DND-41 (cell line): ENCODE measurements around the gene TRAM2.

Experiments used
- CTCF ChIP-seq: IDR thresholded peaks from 2 replicates; pipeline ENCODE4 v1.5.1; 2012; ENCODE audit warnings: borderline replicate concordance, low read length, moderate library complexity, mild to moderate bottlenecking; ENCODE audit not compliant: poor library complexity, severe bottlenecking; ENCODE audit errors: extremely low read depth
- EZH2 ChIP-seq: IDR thresholded peaks from 3 replicates; pipeline ENCODE4 v1.6.1; 2012; ENCODE audit warnings: borderline replicate concordance, low read depth, mild to moderate bottlenecking, moderate library complexity, low read length, inconsistent platforms; ENCODE audit not compliant: severe bottlenecking

GRCh38 chr6:52511572-52512151 is 65.2 kb downstream of the TRAM2 start:
- TF ChIP-seq CTCF = no peak
- TF ChIP-seq EZH2 = no peak
